ENCODE results near the gene PPP4R2. TPM values are rescaled to one million over a fixed set of nuclear protein-coding genes. Genes with fewer than 3 reads are reported as not detected.

Gene PPP4R2
- total and polyA plus RNA-seq, 2 of the 4 experiments (the other 2 are of a cell fraction): 13.5 to 31.4 TPM

GRCh38 chr3:73021301-73021835, 24.8 kb downstream of the PPP4R2 start:
- no peaks in the 10 kb centered on the region for H3K9me3 ChIP-seq (ENCODE audit: control insufficient read depth, insufficient read depth, low read length)
- POLR2A ChIA-PET (ENCODE audit: unreplicated experiment): no interaction called here
- H3K27ac ChIP-seq (ENCODE audit: insufficient read depth, low read length): no peak overlapping the region
- CTCF ChIA-PET: no interaction called here
- H4K8ac ChIP-seq (ENCODE audit: low read depth in 2 of 2, low read length in 2 of 2): no peak overlapping the region
- H3K18ac ChIP-seq (ENCODE audit: low read depth, low read length): no peak overlapping the region
- no peak overlapping the region for H4K91ac ChIP-seq (ENCODE audit: insufficient read depth, low read depth, low read length)
- H3K14ac ChIP-seq (replicated peaks; ENCODE audit: low read depth, low read length): no peak overlapping the region
- DNase-seq: no peak
- ATAC-seq (ENCODE audit: low read depth): no peak
- H2AK9ac ChIP-seq (replicated peaks; ENCODE audit: low read depth, low read length, poor library complexity): no peak overlapping the region
- no peak overlapping the region for H2AK5ac ChIP-seq (ENCODE audit: low read depth, low read length)
- H3K9ac ChIP-seq (ENCODE audit: low read depth, low read length): no peak overlapping the region
- no peak overlapping the region; the same call in 1 of the 2 replicates for H3K4me2 ChIP-seq (ENCODE audit: low read depth, low read length)
- H3K36me3 ChIP-seq (ENCODE audit: control insufficient read depth, insufficient read depth, low read length): peaks cover 4% of the 10 kb centered on the region
- H3K9me1 ChIP-seq (ENCODE audit: insufficient read depth, low read length): peaks cover 20% of the 10 kb centered on the region
- H3K4me3 ChIP-seq (ENCODE audit: insufficient read depth, low read depth, low read length): no peak overlapping the region
- no peak overlapping the region for H2BK15ac ChIP-seq (ENCODE audit: low read depth, low read length)
- dilution Hi-C loops (cut with HindIII; ENCODE audit: low sequenced_read_pairs, unreplicated experiment) (no loop called here), in situ Hi-C loops (cut with MboI; ENCODE audit: low sequenced_read_pairs) (no loop called here), intact Hi-C loops (cut with micrococcal nuclease) (no loop called here)
- no peak overlapping the region for H3K23ac ChIP-seq (ENCODE audit: low read depth, low read length)
- H2BK120ac ChIP-seq (ENCODE audit: low read depth, low read length): no peak overlapping the region
- H2BK5ac ChIP-seq (ENCODE audit: low read depth, low read length, poor library complexity, severe bottlenecking): no peak overlapping the region
- no peak for TF ChIP-seq FOS (IDR thresholded peaks at IDR 0.05; ENCODE audit: low read depth, low read length)
- TF ChIP-seq MAFK (IDR thresholded peaks at IDR 0.05; ENCODE audit: low read depth, low read length): no peak
- TF ChIP-seq, protein P1, sequence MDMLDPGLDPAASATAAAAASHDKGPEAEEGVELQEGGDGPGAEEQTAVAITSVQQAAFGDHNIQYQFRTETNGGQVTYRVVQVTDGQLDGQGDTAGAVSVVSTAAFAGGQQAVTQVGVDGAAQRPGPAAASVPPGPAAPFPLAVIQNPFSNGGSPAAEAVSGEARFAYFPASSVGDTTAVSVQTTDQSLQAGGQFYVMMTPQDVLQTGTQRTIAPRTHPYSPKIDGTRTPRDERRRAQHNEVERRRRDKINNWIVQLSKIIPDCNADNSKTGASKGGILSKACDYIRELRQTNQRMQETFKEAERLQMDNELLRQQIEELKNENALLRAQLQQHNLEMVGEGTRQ (IDR thresholded peaks at IDR 0.05; ENCODE audit: low read depth, low read length): no peak
- H4K20me1 ChIP-seq (ENCODE audit: insufficient read depth, low read length): peaks cover 90% of the 10 kb centered on the region
- H3K79me1 ChIP-seq (ENCODE audit: low read depth in 1 of 2, low read length in 2 of 2): peaks cover 2 to 60% of the 10 kb centered on the region in 2 experiments; a peak in 3 of 4 replicates
- H2BK20ac ChIP-seq (ENCODE audit: low read depth, low read length): no peak overlapping the region
- no peak overlapping the region for H4K5ac ChIP-seq (ENCODE audit: low read depth, low read length)
- BruUV-seq (replicated peaks): no TSS peak
- no peak overlapping the region for H3K4ac ChIP-seq (ENCODE audit: low read depth, low read length)
- no peak overlapping the region for H3K56ac ChIP-seq (ENCODE audit: extremely low read depth, insufficient read depth, low read length)
- H2AFZ ChIP-seq (replicated peaks; ENCODE audit: low read length, poor library complexity): no peak overlapping the region
- peaks cover 7% of the 10 kb centered on the region for H3K4me1 ChIP-seq (ENCODE audit: control insufficient read depth, insufficient read depth, low read length)
- WGBS, 2 experiments (ENCODE audit: extremely low coverage in 2 of 2, insufficient read length in 1 of 2): no CpG with 5 or more reads among the region's 4 CpGs
- H3K27me3 ChIP-seq (ENCODE audit: control insufficient read depth, insufficient read depth, low read length): no peaks in the 10 kb centered on the region
